Activated T-helper 2 cell treated with anti-CD3 and anti-CD28 coated beads, Interferon-gamma antibody, Interleukin-2, Interleukin-4, amounts not matched to agents 10 μg/mL and 5 μg/mL and 100 μg/mL, durations not matched to agents 14 hours and 24 hours and 36 hours (primary cell): ENCODE measurements around the gene LARP7. TPM values are rescaled to one million over a fixed set of nuclear protein-coding genes. Genes with fewer than 3 reads are reported as not detected.
"Not testable (repeated sequence)": the region's sequence is repeated elsewhere in the genome, so short reads cannot be mapped to it uniquely, and the experiment has no call there.

ENCODE experiments used
- DNase-seq: peaks from one replicate; pipeline ENCODE4 v3.0.0; 2021; ENCODE audit warnings: low spot score
- H3K27ac Mint-ChIP-seq: one replicate; pipeline ENCODE4 v1.8.0; 2021; ENCODE audit warnings: mixed read lengths
- H3K27me3 Mint-ChIP-seq: one replicate; pipeline ENCODE4 v1.8.0; 2021; ENCODE audit warnings: low read depth, mixed read lengths
- H3K36me3 Mint-ChIP-seq: one replicate; pipeline ENCODE4 v1.8.0; 2021; ENCODE audit warnings: low read depth, mixed read lengths
- H3K4me1 Mint-ChIP-seq: one replicate; pipeline ENCODE4 v1.8.0; 2021; ENCODE audit warnings: low read depth, mixed read lengths
- H3K4me3 Mint-ChIP-seq: one replicate; pipeline ENCODE4 v1.8.0; 2021; ENCODE audit warnings: low read depth, mild to moderate bottlenecking, moderate library complexity, mixed read lengths
- H3K9me3 Mint-ChIP-seq: one replicate; pipeline ENCODE4 v1.8.0; 2021; ENCODE audit warnings: mixed read lengths
- intact Hi-C: fragments of 100-400 bp; cut with micrococcal nuclease; formaldehyde crosslinking; loops from one replicate; pipeline ENCODE4 v1.15.1; 2023
- total RNA-seq: library from RNA; stranded (reverse); gene quantifications from 2 replicates; pipeline ENCODE4 v1.2.3, GENCODE V29; 2022

The LARP7 gene
- total RNA-seq, 1 donor from 2014 or later: 45.3 TPM

- intact Hi-C loops: loop anchor here (10.0 kb wide), 1 partner anchor 59 kb away; no protein-coding TSS in a partner anchor
- not testable (repeated sequence) for H3K9me3 Mint-ChIP-seq, H3K36me3 Mint-ChIP-seq, DNase-seq
- Mint-ChIP-seq H3K4me1 (peaks cover 16% of the 10 kb centered on the region), H3K27me3 (peaks cover 48% of the 10 kb centered on the region), H3K4me3 (peak overlapping the region; percentile 92), H3K27ac (peak overlapping the region; percentile 51)
Measured at GRCh38 chr4:112705891-112706839, 69.2 kb downstream of the LARP7 start.

DNA sequence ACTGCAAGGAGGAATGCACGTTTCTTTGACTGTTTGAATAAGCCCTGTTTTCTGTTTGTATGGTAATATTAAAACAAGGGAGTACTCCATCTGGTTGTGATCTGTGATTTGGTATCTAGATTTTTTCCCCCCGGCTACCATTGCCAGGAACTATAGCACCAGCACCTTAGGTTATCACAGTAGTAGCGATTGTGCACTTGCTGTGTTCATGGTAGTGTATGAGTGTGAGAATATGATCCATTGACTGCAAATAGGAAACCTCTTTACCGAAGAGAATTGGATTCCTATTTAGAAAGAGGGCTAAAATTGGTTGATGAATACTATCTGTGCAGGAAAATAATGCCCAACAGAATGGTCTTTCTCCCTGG lies 69.9 kb downstream of the LARP7 start:
- Mint-ChIP-seq H3K4me3 (peak overlapping the region; percentile 92), H3K9me3 (no peaks in the 10 kb centered on the region), H3K4me1 (peaks cover 16% of the 10 kb centered on the region), H3K36me3 (no peaks in the 10 kb centered on the region), H3K27ac (no peak overlapping the region), H3K27me3 (peaks cover 47% of the 10 kb centered on the region)
- intact Hi-C loops: loop anchor here (10.0 kb wide), 1 partner anchor 58 kb away; no protein-coding TSS in a partner anchor
- no peak for DNase-seq

Other genes starting within 250 kb of the LARP7 start
- gene NEUROG2, start 121.0 kb upstream of the LARP7 start, total RNA-seq: not detected in 2 replicates
- gene ZGRF1, start 234 bp upstream of the LARP7 start, total RNA-seq: 30.0 and 30.4 TPM in 2 replicates